Activated CD8-positive, alpha-beta memory T cell treated with anti-CD3 and anti-CD28 coated beads for 36 hours (primary cell): Measurements from ENCODE around the gene RAET1E. TPM values are rescaled to one million over a fixed set of nuclear protein-coding genes. Genes with fewer than 3 reads are reported as not detected.
"Not testable (repeated sequence)": the region's sequence is repeated elsewhere in the genome, so short reads cannot be mapped to it uniquely, and the experiment has no call there.

Experiments used
- CTCF ChIA-PET: fragments of 350-600 bp; sonication (Branson Sonifier 250); formaldehyde crosslinking; loops from one replicate; lab custom pipeline; 2021; ENCODE audit warnings: antibody characterized with exemption; lab: Charles Lee
- POLR2A ChIA-PET: fragments of 350-600 bp; sonication (Branson Sonifier 250); formaldehyde crosslinking; loops from one replicate; lab custom pipeline; 2021; ENCODE audit warnings: antibody characterized with exemption; lab: Charles Lee
- total RNA-seq, 2 experiments: library from RNA; stranded (reverse); gene quantifications; one replicate each; pipeline ENCODE4 v1.2.3, GENCODE V29; 2021

RAET1E gene
- total RNA-seq, 2 experiments from 2014 or later = not detected

DNA sequence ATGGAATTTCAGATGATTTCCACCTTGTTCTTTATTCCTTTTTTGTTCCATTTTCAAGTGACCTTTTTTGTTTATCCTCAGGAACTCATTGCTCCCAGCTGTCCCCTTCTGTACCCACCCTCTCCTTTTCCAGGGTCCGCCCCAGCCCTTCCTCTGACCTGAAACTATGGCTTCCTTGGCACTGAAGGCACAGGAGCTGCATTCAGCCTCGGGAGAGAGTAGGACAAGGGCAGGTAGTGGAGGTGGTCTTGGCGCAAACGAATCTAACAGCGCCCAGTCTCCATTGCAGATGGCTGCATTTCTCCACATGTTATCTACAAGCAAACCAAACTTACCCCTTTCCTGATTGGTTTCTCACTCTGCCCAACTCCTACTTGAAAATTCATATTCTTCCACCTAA is 35.1 kb upstream of the RAET1E start:
- POLR2A ChIA-PET = no interaction called here
- CTCF ChIA-PET = interaction anchor here (0.9 kb wide), 1 partner anchor 84 kb away, joined by 3 read pairs; no protein-coding TSS in a partner anchor

DNA sequence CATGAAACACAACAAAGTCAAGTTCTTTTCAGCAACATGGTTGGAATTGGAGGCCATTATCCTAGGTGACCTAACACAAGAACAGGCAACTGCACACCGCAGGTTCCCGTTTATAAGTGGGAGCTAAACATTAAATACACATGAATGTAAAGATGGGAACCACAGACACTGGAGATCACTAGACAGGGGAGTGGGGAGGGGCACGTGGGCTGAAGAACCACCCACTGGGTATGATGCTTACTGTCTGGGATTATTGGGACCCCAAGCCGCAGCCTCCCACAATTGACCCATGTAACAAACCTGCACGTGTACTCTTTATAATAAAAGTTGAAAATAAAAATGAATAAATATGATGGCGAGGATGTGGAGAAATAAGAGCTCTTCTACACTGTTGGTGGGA is 33.6 kb upstream of the RAET1E start:
- ChIA-PET CTCF (interaction anchor here (1.5 kb wide), 1 partner anchor 85 kb away, joined by 3 read pairs; no protein-coding TSS in a partner anchor), POLR2A (no interaction called here)

- CTCF ChIA-PET = no interaction called here
- POLR2A ChIA-PET = no interaction called here
These were observed 31.5 kb upstream of the RAET1E start for GRCh38 chr6:149929422-149929821.

DNA sequence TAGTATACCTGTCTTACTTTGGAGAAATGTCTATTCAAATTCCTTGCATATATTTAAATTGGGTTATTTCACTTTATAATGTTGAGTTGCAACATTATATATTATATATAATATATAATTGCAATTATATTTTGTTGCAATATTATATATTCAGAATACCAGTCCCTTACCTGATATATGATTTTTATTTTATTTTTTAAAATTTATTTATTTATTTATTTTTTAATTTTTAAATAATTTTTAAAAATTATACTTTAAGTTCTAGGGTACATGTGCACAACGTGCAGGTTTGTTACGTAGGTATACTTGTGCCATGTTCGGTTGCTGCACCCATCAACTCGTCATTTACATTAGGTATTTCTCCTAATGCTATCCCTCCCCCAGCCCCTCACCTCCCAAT is 29.1 kb upstream of the RAET1E start:
- POLR2A ChIA-PET = not testable (repeated sequence)
- CTCF ChIA-PET = interaction anchor here (1.0 kb wide), 1 partner anchor 88 kb away, joined by 3 read pairs; no protein-coding TSS in a partner anchor

DNA sequence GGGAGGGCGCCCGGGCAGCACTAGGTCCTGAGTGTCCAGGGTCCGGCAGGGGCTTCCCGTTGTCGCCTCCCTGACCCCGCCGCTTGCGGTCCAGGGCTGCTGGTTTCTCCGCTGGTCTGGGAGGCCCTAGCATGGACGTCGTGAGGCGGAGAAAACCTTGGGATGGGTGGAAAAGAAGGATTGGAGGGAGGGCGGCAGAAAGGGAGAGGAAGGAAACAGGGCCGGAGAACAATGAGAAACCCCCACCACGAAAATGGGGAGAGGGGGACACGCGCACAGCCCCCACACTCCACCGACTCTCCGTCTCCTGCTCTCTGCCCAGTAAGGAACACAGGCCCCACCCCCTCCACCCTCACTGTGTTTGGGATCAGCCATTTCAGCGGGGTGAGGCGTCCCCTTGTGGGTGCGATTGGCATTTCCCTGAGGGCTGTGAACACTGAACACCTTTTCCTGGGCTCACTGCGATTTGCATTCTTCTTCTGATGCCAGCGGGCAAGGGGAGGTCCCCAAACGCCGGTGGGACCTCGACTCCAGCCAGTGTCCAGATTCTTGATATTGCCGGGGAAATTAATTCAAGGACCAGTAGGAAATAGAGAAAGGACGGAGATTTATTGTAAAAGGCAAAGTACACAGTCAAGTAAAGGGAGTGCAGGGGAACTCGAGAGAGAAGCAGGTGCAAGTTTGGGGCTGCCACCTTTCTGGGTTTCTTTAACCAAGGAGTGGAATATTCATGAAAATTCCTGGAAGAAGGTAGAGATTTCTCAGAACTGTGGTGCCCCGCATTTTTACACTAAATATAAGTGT is 28.3 kb upstream of the RAET1E start:
- CTCF ChIA-PET = interaction anchor here (1.0 to 1.1 kb wide), 2 partner anchors 87 to 91 kb away, joined by 3 to 4 read pairs; no protein-coding TSS in a partner anchor

DNA sequence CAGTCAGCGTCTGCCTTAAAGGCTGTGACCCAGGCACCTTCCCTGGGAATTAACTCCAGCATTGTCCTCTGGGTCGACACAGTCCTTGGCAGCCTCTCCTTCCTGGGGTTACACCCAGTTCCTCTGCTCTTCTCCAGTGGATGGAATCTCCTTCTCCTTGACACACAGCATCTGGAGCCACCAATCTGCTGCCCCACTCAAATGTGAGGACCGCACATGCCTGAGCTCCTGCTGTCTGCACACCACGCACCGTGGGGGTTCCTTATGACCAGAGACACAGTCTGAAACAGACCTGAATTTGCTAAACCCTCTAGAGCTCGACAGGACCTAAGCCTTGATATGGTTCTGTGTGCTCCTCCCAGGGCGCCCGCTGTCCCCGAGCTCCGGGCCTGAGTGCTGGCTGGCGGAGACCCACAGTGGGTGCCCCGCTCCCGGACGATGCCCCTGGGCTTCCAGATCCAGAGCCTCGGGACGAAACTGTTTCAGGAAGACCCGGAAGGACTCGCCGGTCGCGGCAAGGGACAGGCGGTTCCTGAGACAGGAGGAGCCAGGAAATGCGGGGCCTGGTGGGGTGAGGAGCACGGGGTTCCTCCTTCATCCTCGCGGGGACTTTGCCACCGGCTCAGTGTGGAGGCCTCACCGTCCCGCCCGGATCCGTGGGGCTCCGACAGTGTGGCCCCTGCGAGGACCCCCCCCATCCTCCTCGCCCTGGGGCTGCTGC is 27.5 kb upstream of the RAET1E start:
- POLR2A ChIA-PET = no interaction called here
- CTCF ChIA-PET = interaction anchor here (1.1 to 1.8 kb wide), 2 partner anchors 90 to 91 kb away, joined by 4 to 7 read pairs; no protein-coding TSS in a partner anchor

More for the DNA sequence above, 28.3 kb upstream of the RAET1E start:
- POLR2A ChIA-PET = no interaction called here

- POLR2A ChIA-PET = interaction anchor here (0.5 kb wide), 1 partner anchor 59 kb away, joined by 5 read pairs; no protein-coding TSS in a partner anchor
- CTCF ChIA-PET = interaction anchor here (1.1 to 1.8 kb wide), 2 partner anchors 90 to 92 kb away, joined by 4 to 7 read pairs; no protein-coding TSS in a partner anchor
These were observed 27.0 kb upstream of the RAET1E start for GRCh38 chr6:149924933-149925252.

DNA sequence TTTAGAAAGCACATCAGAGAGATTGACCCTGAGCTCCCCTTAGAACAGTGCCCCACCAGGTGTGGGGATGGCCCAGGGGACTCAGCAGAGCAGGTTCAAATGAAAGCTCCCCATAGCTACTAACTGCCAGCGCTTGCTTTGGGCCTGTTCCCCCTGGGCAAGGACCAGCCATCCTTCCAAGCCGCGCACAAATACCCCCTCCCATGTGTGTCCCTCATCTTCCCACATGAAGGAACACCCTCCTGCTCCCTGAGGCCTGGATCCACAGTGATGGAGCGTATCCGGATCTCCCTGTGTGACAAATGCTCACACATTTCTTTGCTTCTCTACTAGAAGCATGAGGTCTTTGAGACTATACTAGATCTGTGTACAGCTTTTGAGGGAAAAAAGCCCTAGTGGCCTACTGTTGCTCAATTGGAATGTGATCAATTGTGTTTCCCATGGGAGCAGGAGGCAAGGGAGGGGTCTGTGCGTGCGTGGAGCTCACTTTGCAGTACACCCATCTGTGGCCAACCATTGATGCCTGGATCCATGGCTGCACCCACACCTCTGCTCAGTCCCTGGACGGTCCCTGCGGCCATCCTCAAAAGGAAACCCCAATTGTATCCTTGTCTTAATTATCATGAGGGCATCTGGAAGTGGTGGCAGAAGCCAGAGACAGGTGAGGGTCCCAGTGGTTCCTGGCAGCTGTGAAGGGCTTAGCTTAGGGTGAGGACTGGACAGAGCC is 26.5 kb upstream of the RAET1E start:
- POLR2A ChIA-PET = interaction anchor here (0.5 kb wide), 1 partner anchor 59 kb away, joined by 5 read pairs; no protein-coding TSS in a partner anchor

GRCh38 chr6:149923327-149923986 is 25.5 kb upstream of the RAET1E start:
- ChIA-PET POLR2A (no interaction called here), CTCF (interaction anchor here (0.7 to 1.8 kb wide), 2 partner anchors 93 to 149 kb away, joined by 5 to 7 read pairs; no protein-coding TSS in a partner anchor)

More for the DNA sequence above, 26.5 kb upstream of the RAET1E start:
- CTCF ChIA-PET = interaction anchor here (0.7 to 1.8 kb wide), 2 partner anchors 92 to 148 kb away, joined by 5 to 7 read pairs; no protein-coding TSS in a partner anchor

- POLR2A ChIA-PET = no interaction called here
- CTCF ChIA-PET = no interaction called here
These were observed 24.9 kb upstream of the RAET1E start, which contains the start of gene RAET1G for GRCh38 chr6:149922642-149923326. Gene RAET1G (minus strand): TSS chr6:149923121. CDS start chr6:149923010, 111 bp downstream.

DNA sequence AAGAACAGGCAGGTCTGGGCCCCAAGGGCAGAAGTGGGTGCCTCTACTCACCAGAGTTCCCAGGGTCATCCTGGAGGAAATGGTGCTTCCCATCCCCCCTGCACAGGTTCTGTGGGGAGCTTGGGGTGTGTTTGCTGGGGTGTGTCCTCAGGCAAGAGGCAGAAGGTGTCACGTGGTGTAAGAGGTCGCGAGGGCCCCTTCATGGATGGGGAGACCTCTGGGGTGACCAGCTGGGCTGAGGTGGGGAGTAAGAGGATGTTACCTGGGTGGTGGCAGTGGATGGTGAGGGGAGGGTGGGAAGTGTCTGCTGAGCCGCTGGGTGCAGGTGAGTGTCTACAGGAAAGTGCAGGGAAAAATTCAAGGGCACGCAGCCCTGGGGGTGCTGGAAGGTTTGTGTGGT is 24.2 kb upstream of the RAET1E start:
- POLR2A ChIA-PET, CTCF ChIA-PET: not testable (repeated sequence)

DNA sequence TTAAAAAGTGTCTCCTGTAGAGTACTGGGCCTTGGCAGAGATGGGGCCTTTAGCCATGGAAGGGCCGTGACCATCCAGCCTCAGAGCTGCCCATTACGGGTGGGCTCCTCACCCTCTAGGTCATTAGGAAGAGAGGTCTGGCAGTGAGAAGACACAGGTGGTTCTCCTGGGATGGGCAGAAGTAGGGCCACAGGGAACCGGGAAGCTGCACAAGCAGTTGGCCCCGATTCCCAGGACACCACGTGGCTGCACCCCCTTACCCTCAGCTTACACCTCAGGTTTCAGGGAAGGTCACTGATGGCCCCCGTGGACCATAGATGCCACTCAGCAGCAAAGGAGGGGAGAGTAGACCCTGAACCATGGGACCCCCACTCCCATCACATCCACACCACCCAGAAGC is 23.4 kb upstream of the RAET1E start:
- ChIA-PET POLR2A (no interaction called here), CTCF (no interaction called here)

DNA sequence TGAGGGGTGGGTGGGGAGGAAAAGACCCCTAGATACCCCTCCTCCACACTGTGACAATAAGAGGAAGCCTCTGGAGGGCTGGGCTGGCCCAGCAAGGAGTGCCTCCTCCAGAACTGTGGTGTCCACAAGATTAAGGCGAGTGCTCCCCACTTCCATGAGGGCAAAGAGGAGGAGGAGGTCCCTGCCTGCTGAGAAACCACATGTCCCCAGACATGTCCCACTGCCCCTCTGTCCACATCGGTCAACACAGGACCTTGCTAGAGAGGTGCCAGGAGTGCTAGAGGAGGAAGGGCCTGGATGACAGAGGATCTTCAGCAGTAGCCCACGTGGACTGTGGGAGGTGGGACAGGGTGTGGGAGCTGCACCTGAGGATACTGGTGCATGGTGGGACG is 21.9 kb upstream of the RAET1E start:
- ChIA-PET CTCF (no interaction called here), POLR2A (no interaction called here)

DNA sequence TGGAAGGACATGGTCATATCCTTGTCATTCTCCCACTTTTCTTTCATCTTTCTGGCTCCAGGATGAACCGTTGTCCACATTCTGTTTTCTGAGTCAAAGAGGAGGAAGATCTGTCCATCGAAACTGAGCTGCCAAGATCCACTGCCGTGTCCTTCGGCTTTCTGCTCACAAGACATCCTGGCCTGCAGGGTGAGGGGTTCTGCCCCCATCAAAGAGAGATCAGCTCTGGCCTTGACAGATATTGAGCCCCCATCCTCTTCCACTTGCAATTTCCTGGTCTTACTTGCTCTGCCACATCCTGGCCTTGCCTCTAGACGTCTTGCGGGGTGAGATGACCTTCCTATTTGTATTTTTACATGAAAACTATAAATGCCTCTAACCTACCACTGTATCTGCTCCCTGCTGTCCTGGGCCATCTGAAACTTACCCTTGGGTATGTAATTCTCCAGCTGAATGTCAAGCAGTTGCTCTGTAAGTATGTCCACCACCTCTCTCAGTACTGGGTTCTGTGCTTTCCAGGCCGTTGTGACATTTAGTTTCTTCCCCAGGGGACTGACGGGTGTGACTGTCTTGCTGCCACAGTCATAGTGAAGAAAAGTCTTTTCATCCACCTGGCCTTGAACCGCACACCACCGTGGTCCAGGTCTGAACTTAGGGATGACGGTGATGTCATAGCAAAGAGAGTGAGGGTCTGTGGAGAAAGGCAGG is 21.4 kb upstream of the RAET1E start:
- POLR2A ChIA-PET, CTCF ChIA-PET: not testable (repeated sequence)

GRCh38 chr6:149918151-149918905 is 20.4 kb upstream of the RAET1E start:
- ChIA-PET POLR2A (no interaction called here), CTCF (no interaction called here)

- CTCF ChIA-PET = no interaction called here
- POLR2A ChIA-PET = no interaction called here
These were observed 19.8 kb upstream of the RAET1E start for GRCh38 chr6:149917679-149918078.
